DMS 273 treated with DMSO at 0.1 percent for 48 hours (cell line): ENCODE data around the gene LIPI.
"Not testable (repeated sequence)": the region's sequence is repeated elsewhere in the genome, so short reads cannot be mapped to it uniquely, and the experiment has no call there.

ENCODE experiments used
- DNase-seq: peaks from one replicate; lab custom pipeline; 2025; lab: John Stamatoyannopoulos, UW

Gene LIPI

DNA sequence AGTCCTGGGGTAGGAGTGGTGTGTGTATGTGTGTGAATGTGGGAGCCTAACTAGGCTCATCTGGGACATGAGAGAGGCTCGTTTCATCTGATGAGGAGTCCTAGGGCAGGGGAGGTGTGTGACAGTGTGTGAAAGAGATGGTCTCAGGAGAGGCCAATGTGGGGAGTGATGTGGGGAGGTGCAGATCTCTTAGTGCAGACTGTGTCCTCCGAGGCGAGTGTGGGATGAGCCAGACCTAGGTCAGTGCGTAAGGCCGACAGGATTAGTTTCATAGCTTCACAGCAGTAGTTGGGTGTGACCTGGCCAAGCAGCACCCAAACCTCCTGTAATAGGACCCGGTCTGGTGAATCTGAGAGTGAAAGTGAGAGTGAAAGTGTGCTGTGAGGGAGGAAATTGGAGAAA lies 94.7 kb downstream of the LIPI start:
- no peak for DNase-seq

DNA sequence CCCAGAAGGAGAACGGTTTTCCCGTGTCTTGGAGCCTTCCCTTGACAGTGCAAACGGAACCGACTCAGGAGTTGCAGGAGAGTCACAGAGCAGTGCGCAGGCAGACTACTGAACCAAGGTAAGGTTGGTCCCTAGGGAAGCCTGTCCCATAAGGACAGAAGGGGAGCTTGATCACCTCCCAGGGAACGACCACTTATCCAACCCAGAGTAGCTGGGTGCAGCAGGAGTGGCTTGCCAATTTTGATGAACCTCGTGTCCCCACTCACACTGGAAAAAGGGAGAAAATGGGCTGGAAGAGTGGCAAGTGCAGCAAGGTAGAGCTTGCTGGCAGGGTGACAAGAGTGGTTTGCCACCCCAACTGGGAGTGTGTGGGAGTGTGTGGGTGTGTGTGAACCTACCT lies 95.1 kb downstream of the LIPI start:
- no peak for DNase-seq

DNA sequence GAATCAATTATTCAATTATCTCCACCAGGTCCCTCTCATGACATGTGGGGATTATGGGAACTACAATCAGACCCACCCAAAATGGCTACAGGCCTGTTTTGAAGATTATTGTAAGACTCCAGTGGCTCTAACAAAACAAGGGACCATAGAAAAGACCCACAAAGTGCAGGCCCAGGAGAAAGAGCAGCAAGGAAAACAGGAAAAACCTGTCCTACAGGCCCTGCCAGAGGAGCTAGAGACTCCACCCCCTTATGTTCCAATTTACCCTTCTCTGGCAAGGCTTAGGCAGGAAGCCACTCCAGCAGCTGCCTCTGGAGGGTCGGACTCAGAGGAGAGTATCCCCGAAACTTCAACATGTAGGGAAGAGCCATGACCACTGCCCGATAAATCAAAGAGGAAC lies 96.5 kb downstream of the LIPI start:
- no peak for DNase-seq

DNA sequence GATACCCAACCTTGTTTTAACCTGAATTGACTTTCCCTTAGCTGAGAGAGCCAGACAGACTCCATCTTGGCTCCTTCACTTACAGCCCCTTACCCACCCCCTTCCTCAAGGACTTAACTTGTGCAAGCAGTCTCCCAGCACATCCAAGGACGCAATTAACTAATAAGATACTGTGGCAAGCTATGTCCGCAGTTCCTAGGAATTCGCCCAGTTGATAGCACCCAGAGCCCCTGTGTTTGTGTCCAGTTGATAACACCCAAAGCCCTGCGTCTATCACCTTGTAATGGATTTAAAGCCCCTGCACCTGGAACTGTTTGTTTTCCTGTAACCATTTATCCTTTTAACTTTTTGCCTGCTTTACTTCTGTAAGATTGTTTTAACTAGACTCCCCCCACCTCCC lies 106.2 kb downstream of the LIPI start:
- not testable (repeated sequence) for DNase-seq

DNA sequence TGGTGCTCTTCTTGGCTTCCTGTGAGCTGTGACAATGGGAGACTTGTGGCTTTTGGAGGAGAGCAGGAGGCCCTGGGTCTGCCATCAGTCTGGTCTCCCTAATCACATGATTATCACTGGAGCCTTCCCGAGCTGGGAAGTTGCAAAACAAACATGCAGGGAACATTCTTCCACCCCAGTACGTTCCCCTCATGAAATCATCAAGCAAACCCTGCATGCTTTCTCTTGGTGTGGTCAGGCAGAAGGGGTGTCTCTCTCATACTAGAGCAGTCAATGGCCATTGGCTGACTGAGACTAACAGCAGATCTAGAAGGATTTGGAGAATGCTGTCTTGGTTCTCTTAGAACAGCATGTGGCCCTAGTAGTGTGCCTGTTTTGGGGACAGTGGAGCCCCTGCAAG lies 111.2 kb downstream of the LIPI start:
- DNase-seq: no peak

DNA sequence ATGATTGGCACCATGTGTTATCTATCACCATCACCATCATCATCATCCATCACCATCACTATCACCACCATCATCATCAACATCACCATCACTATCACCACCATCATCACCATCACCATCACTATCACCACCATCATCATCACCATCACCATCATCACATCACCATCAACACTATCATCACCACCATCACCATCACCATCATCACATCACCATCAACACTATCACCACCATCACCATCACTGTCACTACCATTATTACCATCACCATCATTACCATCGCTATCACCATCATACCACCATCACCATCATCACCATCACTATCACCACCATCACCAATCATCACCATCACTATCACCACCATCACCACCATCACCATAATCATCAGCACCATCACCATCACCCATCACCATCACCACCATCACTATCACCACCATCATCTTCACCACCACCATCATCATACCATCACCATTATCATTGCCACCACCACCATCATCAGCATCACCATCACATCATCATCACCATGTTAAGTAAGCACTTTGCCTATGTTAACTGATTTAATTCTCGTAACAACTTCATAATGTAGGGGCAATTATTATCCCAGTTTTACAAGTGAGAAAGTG lies 112.8 kb downstream of the LIPI start:
- DNase-seq: no peak

DNA sequence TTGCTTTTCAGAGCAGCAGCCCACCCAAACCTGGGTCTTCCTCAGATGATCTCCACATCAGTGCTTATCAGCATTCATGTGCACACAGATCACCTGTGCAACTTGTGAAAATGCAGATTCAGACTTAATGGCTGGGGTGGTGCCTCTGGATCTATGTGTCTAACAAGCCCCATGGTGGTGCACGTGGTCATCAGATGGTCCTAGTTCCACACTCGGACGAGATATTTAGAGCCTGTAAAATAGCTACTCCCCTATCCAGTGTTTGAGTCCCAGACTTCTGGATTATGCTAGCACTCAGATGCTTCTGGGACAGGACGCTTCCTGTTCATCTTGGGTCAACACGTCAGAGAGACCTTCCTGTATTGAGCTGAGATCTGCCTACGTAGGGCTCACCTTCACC lies 114.2 kb downstream of the LIPI start:
- DNase-seq: no peak

DNA sequence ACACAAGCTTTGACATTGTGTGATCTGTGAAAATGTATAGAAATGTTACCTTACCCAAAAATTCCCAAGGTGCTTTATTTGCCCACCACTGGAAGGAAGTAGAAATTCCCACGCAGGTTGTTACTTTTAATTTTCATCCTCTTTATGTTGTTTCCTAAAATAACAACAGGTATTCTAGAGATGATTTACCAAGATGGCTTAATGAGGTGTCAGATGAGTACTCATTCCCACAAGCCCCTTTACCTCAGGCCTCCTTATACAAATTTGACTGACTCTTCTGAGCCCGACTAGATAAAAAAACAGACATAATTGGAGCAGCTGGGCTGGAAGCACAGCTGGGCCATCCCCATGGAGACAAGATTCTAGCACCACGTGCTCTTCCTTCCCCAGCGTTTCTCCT lies 114.6 kb downstream of the LIPI start:
- no peak for DNase-seq

DNA sequence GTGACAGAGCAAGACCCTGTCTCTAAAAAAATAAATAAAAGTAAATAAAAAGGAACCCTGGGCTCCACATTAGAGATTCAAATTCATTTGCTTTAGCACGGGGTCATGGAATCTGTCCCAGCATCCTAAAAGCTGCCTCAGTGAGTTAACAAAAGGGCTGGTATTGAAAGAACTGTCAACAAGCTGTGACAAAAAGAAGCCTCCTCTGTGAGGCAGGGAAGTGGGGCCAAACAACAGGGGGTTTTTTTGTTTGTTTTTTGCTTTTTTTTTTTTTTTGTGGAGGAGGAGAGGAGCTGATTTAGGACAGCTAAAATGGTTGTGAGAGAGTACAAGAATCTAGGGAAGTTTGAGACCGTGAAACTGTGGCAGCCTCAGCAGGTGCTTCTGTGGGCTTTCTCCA lies 115.7 kb downstream of the LIPI start:
- DNase-seq: no peak

DNA sequence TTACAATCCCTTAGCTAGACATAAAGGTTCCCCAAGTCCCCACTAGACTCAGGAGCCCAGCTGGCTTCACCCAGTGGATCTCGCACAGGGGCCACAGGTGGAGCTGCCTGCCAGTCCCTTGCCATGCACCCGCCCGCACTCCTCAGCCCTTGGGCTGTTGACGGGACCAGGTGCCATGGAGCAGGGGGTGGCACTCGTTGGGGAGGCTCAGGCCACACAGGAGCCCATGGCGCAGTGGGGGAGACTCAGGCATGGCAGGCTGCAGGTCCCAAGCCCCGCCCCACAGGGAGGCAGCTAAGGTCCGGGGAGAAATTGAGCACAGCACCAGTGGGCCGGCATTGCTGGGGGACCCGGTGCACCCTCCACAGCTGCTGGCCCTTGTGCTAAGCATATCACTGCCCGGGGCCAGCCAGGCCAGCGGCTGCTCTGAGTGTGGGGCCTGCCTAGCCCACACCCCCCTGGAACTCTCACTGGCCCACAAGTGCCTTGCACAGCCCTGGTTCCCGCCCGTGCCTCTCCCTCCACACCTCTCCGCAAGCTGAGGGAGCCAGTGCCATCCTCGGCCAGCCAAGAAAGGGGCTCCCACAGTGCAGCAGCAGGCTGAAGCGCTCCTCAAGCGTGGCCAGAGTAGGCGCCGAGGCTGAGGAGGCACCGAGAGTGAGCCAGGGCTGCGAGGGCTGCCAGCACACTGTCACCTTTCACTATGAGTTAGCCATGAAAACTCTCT lies 117.8 kb downstream of the LIPI start:
- no peak for DNase-seq

DNA sequence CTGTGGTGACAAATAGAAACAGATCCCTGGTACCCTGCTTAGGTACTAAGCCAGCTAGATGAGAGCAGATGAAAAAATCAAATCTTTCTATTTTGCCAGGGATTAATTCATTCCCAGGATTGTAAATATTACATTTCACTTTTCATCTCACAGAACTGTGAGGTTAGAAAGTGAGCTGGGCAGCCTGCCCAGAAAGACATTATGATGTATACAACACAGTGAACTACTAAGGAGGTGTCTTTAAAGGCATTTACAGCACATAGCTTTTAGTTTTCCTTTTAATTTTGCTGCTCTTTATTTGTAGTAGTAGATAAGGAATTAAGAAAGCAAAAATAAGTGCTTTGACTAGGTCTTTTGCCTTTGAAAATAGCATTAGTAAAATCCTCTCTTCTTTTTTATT lies 120.6 kb downstream of the LIPI start:
- not testable (repeated sequence) for DNase-seq

DNA sequence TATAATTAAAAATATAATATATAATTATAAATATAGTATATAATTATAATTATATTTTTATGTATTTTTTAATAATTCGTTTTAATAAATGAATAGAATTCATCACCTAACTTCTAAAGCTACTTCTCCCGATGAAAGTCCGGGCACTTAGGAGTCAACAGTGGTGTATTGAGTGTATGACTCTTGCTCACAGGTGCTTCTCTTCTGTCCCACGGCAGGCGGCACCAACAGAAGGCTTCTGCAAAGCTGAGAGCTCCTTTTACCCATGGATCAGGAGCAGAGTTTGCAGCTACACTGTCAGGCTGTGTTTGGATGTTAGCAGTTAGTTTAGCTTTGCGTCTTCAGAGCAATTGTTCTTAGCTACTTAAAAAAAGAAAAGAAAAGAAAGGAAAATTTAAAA lies 122.4 kb downstream of the LIPI start:
- DNase-seq: no peak

DNA sequence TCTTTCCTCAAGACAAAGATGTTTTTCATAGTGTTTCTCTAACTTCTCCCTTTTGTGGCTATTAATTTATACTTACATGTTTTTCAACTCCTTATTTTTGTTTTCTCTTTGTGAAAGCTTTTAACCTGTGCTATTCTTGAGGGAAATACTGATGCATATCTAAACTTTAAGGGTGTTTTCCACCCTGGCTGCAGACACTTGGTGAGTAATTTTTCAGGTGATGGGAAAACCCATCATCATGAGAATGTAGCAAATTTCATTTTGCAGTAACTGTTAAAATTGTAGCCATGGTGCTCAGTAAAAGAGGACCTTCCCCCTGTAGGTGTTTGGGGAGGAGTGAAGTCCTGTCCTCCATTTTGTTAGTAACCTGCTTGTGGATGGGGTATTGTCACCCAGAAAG lies 124.2 kb downstream of the LIPI start:
- DNase-seq: no peak

DNA sequence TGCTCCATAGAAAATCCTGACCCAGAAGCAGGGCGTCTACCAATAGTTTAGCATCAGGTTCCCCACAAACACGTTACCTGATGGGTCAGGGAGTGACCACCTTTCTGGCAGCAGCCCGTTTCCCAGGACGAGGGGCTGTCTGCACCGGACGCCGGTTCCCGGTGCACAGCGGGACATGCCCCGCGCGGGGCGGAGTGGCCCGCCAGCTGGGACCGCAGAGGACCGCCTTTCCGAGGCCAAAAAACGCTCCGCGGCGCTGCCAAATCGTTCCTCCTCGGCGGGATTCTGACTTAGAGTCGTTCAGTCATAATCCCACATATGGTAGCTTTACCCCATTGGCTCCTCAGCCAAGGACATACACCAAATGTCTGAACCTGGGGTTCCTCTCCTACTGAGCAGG lies 126.1 kb downstream of the LIPI start:
- DNase-seq: no peak

DNA sequence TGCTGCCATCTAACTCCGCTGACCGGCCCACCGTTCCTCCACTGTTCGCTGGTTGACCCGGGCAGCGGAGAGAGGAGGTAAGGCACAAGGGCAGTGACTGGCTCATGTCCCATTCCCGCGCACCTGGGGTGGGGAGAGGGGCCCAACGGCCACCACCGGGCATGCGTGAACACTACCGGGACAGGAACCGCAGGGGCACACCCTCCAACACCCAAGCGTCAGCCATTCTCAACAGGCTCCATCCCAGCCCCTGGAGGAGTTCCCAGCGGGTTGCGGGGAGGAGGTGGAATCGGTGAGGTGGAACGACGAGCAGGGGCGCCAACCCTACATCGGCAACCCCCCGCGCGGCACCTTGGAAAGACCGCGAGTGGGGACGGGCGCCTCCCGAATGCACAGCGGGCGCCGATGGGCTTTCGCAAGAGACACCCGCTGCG lies 126.7 kb downstream of the LIPI start:
- DNase-seq: no peak

DNA sequence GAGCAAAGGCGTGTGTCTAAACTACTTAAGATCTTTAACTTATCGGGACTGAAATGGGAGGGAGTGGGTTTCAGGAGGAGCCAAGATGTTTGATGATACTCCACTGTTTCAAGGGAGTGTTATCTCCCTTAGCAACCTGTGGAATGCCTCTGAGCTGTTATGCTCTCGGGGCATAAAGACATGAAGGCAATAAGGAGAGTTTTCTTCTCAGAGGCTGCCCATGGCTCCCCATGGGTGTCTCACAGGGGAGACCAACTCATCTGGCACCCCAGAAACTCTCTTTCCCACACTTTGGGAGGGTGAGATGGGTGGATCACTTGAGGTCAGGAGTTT lies 130.0 kb downstream of the LIPI start:
- DNase-seq: no peak

DNA sequence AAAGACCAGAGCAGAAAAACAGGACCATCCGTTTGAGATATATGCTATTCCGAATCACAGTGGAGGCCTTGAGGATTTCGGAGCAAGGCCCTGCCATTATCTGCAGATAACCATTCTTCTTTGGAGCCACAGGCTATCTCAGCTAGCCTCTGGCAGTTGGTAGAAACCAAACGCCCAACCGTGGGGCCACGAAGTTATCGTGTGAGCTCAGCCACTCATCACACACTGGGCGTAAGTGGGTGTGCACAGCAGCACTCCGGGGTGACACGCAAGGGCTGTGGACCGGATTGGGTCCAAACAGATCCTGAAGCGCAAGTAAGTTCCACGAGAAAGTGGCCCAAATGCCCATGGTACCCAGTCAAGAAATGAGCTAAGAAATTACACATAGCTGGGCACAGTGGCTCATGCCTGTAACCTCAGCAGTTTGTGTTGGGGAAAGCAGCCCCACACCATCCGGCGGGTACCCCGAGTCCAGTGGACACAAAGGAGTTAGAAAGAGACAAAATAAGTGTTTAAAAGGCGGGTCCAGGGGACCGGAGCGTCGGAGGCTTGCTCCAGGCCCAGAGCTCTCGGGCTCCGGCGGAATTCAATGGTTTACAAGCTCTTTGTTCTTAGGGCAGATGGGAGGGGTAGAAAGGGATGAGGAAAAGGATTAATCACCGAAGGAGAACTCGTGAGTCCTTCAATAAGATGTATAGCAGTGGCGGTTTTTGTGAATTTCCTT lies 130.6 kb downstream of the LIPI start:
- no peak for DNase-seq

DNA sequence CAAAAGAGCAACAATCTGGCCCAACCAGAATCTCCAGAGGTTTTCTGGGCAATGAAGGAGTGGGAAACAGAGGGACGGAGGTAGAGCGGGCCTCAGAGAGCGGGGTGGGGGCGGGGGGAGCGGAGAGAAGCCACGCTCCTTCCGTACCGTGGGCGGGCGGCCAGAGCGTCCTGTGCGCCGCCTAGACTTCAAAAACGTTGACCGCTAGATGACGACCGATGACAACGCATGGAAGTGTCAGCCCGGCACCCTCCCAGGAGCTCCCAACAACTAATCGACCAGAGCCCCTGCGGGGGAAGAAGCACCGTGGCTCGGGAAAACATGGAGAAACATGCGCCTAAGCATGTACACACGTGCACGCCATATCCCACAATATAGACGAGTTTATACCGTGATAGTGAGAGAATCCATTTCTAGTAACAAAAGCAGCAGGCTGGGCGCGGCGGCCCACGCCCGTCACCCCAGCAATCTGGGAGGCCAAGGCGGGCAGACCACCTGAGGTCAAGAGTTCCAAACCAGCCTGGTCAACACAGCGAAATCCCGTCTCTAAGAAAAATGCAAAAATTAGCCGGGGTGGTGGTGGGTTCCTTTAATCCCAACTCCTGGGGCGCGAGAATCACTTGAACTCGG lies 131.9 kb downstream of the LIPI start:
- no peak for DNase-seq

DNA sequence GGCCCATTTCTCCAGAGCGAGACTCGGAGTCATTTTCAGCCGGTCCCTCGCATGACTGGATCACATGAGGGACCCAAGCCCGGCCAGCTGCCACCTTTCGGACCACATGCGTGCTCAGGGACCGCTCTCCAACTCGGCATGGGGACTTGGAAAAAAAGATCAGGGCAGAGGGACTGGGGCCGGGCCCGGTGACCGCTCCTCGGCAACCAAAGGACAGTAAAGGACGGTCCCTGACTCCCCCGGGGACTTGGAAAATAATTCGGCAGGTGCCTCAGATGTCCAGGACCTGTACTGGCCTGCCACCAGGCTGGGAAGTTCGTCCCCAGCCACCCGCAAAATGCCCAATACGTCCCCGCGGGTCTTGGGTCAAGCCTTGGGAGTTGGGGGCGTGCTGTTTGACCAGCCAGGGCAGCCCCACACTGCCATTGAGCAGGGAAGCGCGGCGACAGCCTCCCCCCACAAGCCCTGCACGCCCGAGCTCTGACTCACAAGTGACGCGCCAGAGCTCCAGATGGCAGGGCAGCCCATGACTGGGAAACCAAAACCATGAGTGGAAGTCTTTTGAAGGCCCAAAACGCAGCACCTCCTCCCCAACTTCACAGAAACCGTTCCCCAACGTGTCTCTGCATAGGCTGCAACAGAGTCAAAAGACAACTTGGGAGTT lies 134.5 kb downstream of the LIPI start:
- no peak for DNase-seq

DNA sequence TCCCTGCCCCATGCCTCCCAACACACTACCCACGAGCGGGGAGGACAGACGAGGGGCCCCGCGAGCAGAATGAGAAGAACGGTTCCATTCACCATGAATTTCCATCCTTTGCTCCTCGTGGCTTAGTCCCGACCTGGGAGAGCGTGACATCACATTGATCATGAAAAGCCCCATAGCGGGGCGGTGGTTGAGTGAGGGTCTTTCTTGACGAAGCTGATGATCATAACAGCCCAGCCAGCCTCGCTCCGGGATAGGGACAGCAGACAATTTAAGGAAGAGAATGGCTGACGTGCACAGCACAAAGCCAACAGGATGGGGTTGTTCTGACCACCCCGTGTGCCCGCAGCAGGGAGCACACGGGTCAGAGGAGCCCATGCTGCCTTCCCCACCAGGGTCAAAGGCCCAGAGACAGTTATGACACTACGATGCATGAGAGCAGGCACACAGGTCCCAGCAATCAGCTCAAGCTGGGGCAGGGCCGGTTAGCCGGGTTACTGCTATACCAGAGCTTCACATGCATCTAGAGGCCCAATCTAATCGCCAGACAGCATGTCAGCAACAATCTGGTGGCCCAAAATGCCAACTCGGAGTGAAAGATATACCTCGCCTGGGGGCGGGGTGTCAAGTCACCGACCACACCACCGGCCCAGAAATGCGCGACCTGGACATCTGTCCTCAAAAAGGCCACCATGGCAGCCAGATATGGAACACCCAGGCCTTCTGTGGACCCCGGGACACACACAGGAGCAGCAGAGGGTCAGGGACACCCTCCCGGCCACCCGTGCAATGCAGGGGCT lies 135.2 kb downstream of the LIPI start:
- DNase-seq: no peak

DNA sequence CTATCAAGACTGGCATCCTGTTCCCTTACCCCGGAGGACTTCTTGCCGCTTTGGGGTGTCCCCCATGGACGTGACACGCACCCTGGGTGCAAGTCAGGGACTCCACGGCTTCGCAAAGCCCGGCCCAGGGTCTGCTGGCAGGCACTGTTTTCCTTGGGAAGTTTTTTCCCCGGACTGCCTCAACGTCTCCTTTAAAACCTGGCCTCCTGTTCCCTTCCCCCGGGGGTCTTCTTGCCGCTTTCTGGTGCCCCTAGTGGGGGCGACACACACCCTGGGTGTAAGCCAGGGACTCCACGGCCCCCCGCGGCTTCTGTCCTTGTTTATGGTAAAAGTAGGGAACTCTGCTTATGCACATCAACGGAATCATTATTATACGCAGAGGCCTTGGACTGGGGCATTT lies 136.6 kb downstream of the LIPI start:
- no peak for DNase-seq

DNA sequence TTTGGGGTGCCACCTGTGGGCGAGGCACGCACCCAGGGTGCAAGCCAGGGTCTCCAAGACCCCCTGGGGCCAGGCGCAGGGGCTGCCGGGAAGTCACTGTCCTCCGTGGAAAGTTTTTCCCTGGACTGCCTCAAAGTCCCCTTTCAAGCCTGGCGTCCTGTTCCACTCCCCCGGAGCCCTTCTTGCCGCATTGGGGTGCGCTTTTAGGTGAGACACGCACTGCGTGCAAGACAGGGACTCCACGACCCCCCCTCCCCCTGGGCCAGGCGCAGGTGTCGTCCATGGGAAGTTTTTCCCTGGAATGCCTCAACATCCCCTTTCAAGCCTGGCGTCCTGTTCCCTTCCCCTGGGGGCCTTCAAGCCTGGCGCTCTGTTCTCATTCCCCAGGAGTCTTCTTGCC lies 137.1 kb downstream of the LIPI start:
- no peak for DNase-seq
